Coronary artery (tissue), 2 donors: ENCODE data around the gene CEACAM16.

ENCODE experiments used
- DNase-seq: peaks from one replicate; pipeline ENCODE4 v3.0.0-alpha.2; 2017; ENCODE audit warnings: low spot score
- H3K27ac ChIP-seq, 2 donors: fragments of 200-600 bp; sonication (generic); one replicate each; pipeline ENCODE4 v1.5.1; 2016 to 2019
- H3K4me3 ChIP-seq: fragments of 200-600 bp; sonication (generic); 2 replicates; pipeline ENCODE4 v1.5.1; 2016; ENCODE audit warnings: mild to moderate bottlenecking, moderate library complexity
- CTCF ChIP-seq: fragments of 200-600 bp; sonication (generic); IDR thresholded peaks from one replicate; pipeline ENCODE4 v1.5.1; 2019; ENCODE audit warnings: antibody characterized with exemption

CEACAM16 gene

GRCh38 chr19:44757057-44757734, 58.2 kb downstream of the CEACAM16 start:
- peak overlapping the region; percentile 76 for H3K4me3 ChIP-seq
- DNase-seq: peak; percentile 88
- peak overlapping the region; percentile 77 to 89 for H3K27ac ChIP-seq
- no peak for TF ChIP-seq CTCF

- no peak for TF ChIP-seq CTCF
- DNase-seq: peak; percentile 88
- Histone ChIP-seq H3K27ac (peak overlapping the region; percentile 77 to 89), H3K4me3 (peak overlapping the region; percentile 76)
Measured at GRCh38 chr19:44757735-44758505, 59.0 kb downstream of the CEACAM16 start.

GRCh38 chr19:44758596-44758995, 59.6 kb downstream of the CEACAM16 start:
- H3K4me3 ChIP-seq: peak overlapping the region; percentile 76
- H3K27ac ChIP-seq: peak overlapping the region; percentile 77 to 89
- TF ChIP-seq CTCF: no peak
- no peak for DNase-seq

- no peak for TF ChIP-seq CTCF
- no peak for DNase-seq
- no peak overlapping the region for H3K4me3 ChIP-seq
- peak overlapping the region; percentile 77 to 89 for H3K27ac ChIP-seq
Measured at GRCh38 chr19:44759083-44759804, 60.3 kb downstream of the CEACAM16 start.
